PC-9 (cell line): Measurements from ENCODE around the gene EIF5. TPM values are rescaled to one million over a fixed set of nuclear protein-coding genes. Genes with fewer than 3 reads are reported as not detected.

Source experiments
- BruUV-seq: library from RNA; stranded (reverse); fragments of 400-500 nt; replicated peaks from 2 replicates; lab custom pipeline; 2021; lab: Mats Ljungman, UMichigan
- CTCF ChIA-PET: fragments of 300-600 bp; sonication (Branson Sonifier 250); formaldehyde crosslinking; loops from one replicate; lab custom pipeline; 2022; ENCODE audit warnings: antibody characterized with exemption; lab: Charles Lee
- POLR2A ChIA-PET: fragments of 300-600 bp; sonication (Branson Sonifier 250); formaldehyde crosslinking; loops from one replicate; lab custom pipeline; 2022; ENCODE audit warnings: antibody characterized with exemption; ENCODE audit not compliant: unreplicated experiment; lab: Charles Lee
- DNase-seq, 2 experiments: peaks; one replicate each; pipeline versions ENCODE4 v3.0.0 to v3.0.0-alpha.2; 2015 to 2022; ENCODE audit warnings: mixed read lengths in 1 of 2
- H2AFZ ChIP-seq: fragments of 200-600 bp; sonication (generic); 2 replicates; pipeline ENCODE4 v1.8.1; 2017; ENCODE audit warnings: antibody characterized with exemption
- H3F3A ChIP-seq: fragments of 200-600 bp; sonication (generic); 2 replicates; pipeline ENCODE4 v1.8.1; 2017; ENCODE audit warnings: antibody characterized with exemption, mild to moderate bottlenecking, low read depth; ENCODE audit not compliant: insufficient read depth
- H3K27ac ChIP-seq: fragments of 200-600 bp; sonication (generic); 2 replicates; pipeline ENCODE4 v1.6.1; 2016; ENCODE audit warnings: mixed run types
- H3K27me3 ChIP-seq: fragments of 200-600 bp; sonication (generic); 2 replicates; pipeline ENCODE4 v1.6.1; 2016; ENCODE audit warnings: low read depth, mixed run types; ENCODE audit not compliant: insufficient read depth
- H3K36me3 ChIP-seq: fragments of 200-600 bp; sonication (generic); 2 replicates; pipeline ENCODE4 v1.6.1; 2016; ENCODE audit warnings: low read depth, mixed run types
- H3K4me1 ChIP-seq: fragments of 200-600 bp; sonication (generic); replicated peaks from 2 replicates; pipeline ENCODE4 v1.6.1; 2016; ENCODE audit warnings: mixed run types; ENCODE audit not compliant: insufficient read depth
- H3K4me2 ChIP-seq: fragments of 200-600 bp; sonication (generic); 2 replicates; pipeline ENCODE4 v1.6.1; 2017; ENCODE audit warnings: mixed run types
- H3K4me3 ChIP-seq: fragments of 200-600 bp; sonication (generic); 2 replicates; pipeline ENCODE4 v1.6.1; 2016; ENCODE audit warnings: mixed run types
- H3K79me2 ChIP-seq: fragments of 200-600 bp; sonication (generic); 2 replicates; pipeline ENCODE4 v1.6.1; 2017; ENCODE audit warnings: low read depth, mixed run types
- H3K9me2 ChIP-seq: fragments of 200-600 bp; sonication (generic); 2 replicates; pipeline ENCODE4 v1.8.1; 2017; ENCODE audit warnings: mild to moderate bottlenecking; ENCODE audit not compliant: insufficient read depth
- H3K9me3 ChIP-seq: fragments of 200-600 bp; sonication (generic); 2 replicates; pipeline ENCODE4 v1.8.1; 2016; ENCODE audit warnings: low read depth; ENCODE audit not compliant: insufficient read depth
- H4K20me1 ChIP-seq: fragments of 200-600 bp; sonication (generic); 2 replicates; pipeline ENCODE4 v1.8.1; 2017; ENCODE audit not compliant: insufficient read depth
- CTCF ChIP-seq: fragments of 200-600 bp; sonication (generic); conservative IDR thresholded peaks from 2 replicates; pipeline ENCODE4 v1.6.1; 2017; ENCODE audit warnings: mixed run types, antibody characterized with exemption, mild to moderate bottlenecking, moderate library complexity
- EZH2 ChIP-seq: fragments of 200-600 bp; sonication (generic); IDR thresholded peaks from 2 replicates; pipeline ENCODE4 v1.8.0; 2017; ENCODE audit warnings: antibody characterized with exemption, low read depth
- intact Hi-C: fragments of 100-400 bp; cut with micrococcal nuclease; formaldehyde crosslinking; loops from one replicate; pipeline ENCODE4 v1.10.0; 2022; ENCODE audit not compliant: unreplicated experiment
- total RNA-seq: library from RNA; stranded (reverse); gene quantifications from 2 replicates; pipeline ENCODE4 v1.2.3, GENCODE V29; 2021

Gene EIF5
- total RNA-seq, 1 experiment from 2014 or later, result 330 TPM

GRCh38 chr14:103329401-103330347 lies 4.4 kb upstream of the EIF5 start:
- peaks cover 31% of the 10 kb centered on the region for H3F3A ChIP-seq
- no peak overlapping the region for H3K4me3 ChIP-seq
- H3K27me3 ChIP-seq, result no peaks in the 10 kb centered on the region
- H3K27ac ChIP-seq, result no peak overlapping the region
- H3K4me2 ChIP-seq, result no peak overlapping the region
- no peaks in the 10 kb centered on the region for H4K20me1 ChIP-seq
- POLR2A ChIA-PET, result interaction anchor here (0.6 to 0.9 kb wide), 3 partner anchors 39 to 174 kb away, joined by 3 to 9 read pairs (median 4); no protein-coding TSS in a partner anchor
- peak in 1 of 2 experiments; percentile 54 for DNase-seq
- H3K36me3 ChIP-seq, result no peaks in the 10 kb centered on the region
- TF ChIP-seq CTCF, result no peak
- no peak for TF ChIP-seq EZH2
- no peak overlapping the region for H2AFZ ChIP-seq
- intact Hi-C loops, result loop anchor here (10.0 kb wide), 1 partner anchor 1245 kb away; the partner anchor contains the start of gene HSP90AA1
- BruUV-seq, result no TSS peak
- CTCF ChIA-PET, result interaction anchor here (0.6 to 1.5 kb wide), 3 partner anchors 69 to 225 kb away, joined by 3 to 6 read pairs (median 5); partner anchors contain the start of gene TNFAIP2
- peaks cover 30% of the 10 kb centered on the region for H3K79me2 ChIP-seq
- H3K4me1 ChIP-seq, result peaks cover 15% of the 10 kb centered on the region
- H3K9me3 ChIP-seq, result no peaks in the 10 kb centered on the region
- H3K9me2 ChIP-seq, result no peaks in the 10 kb centered on the region

GRCh38 chr14:103330536-103330935 lies 3.5 kb upstream of the EIF5 start:
- no peaks in the 10 kb centered on the region for H3K9me2 ChIP-seq
- H3K36me3 ChIP-seq, result peaks cover 8% of the 10 kb centered on the region
- peaks cover 8% of the 10 kb centered on the region for H4K20me1 ChIP-seq
- H2AFZ ChIP-seq, result no peak overlapping the region
- intact Hi-C loops, result loop anchor here (10.0 kb wide), 1 partner anchor 1246 kb away; the partner anchor contains the start of gene HSP90AA1
- no peaks in the 10 kb centered on the region for H3K27me3 ChIP-seq
- H3K4me2 ChIP-seq, result no peak overlapping the region
- ChIA-PET CTCF (interaction anchor here (1.5 kb wide), 1 partner anchor 226 kb away, joined by 6 read pairs; no protein-coding TSS in a partner anchor), POLR2A (interaction anchor here (0.9 kb wide), 1 partner anchor 175 kb away, joined by 3 read pairs; no protein-coding TSS in a partner anchor)
- H3K27ac ChIP-seq, result no peak overlapping the region
- H3K4me3 ChIP-seq, result no peak overlapping the region
- H3K9me3 ChIP-seq, result no peaks in the 10 kb centered on the region
- peaks cover 39% of the 10 kb centered on the region for H3K79me2 ChIP-seq
- DNase-seq, result no peak
- H3K4me1 ChIP-seq, result peaks cover 18% of the 10 kb centered on the region
- TF ChIP-seq CTCF (no peak), EZH2 (no peak)
- no TSS peak for BruUV-seq
- H3F3A ChIP-seq, result peaks cover 36% of the 10 kb centered on the region

- Histone ChIP-seq H3K4me1 (peaks cover 35% of the 10 kb centered on the region), H2AFZ (no peak overlapping the region; the same call in 1 of the 2 replicates), H3F3A (peaks cover 54% of the 10 kb centered on the region), H3K4me2 (peak overlapping the region; percentile 82), H3K36me3 (peaks cover 26% of the 10 kb centered on the region), H3K9me2 (no peaks in the 10 kb centered on the region), H3K79me2 (peaks cover 57% of the 10 kb centered on the region), H3K4me3 (peak overlapping the region; percentile 88), H3K27ac (peak overlapping the region; percentile 94), H4K20me1 (peaks cover 26% of the 10 kb centered on the region), H3K9me3 (no peaks in the 10 kb centered on the region), H3K27me3 (no peaks in the 10 kb centered on the region)
- intact Hi-C loops, result loop anchor here (2.0 to 10.0 kb wide), 2 partner anchors 36 to 1248 kb away; partner anchors contain the start of gene HSP90AA1
- no peak for TF ChIP-seq EZH2
- TF ChIP-seq CTCF, result no peak
- ChIA-PET POLR2A (interaction anchor here (0.6 to 0.7 kb wide), 4 partner anchors 16 to 1948 kb away, joined by 3 to 7 read pairs (median 5); no protein-coding TSS in a partner anchor), CTCF (interaction anchor here (0.6 to 0.8 kb wide), 3 partner anchors 31 to 228 kb away, joined by 3 to 5 read pairs (median 4); no protein-coding TSS in a partner anchor)
- DNase-seq, result peak; percentile 41 to 67
- no TSS peak for BruUV-seq
These were observed 1.7 kb upstream of the EIF5 start for GRCh38 chr14:103332143-103332919.
